SIG-M5 (cell line): ENCODE results near the gene PLCG2.
"Not testable (repeated sequence)": the region's sequence is repeated elsewhere in the genome, so short reads cannot be mapped to it uniquely, and the experiment has no call there.

ENCODE experiments used
- DNase-seq: peaks from one replicate; lab custom pipeline; 2025; lab: John Stamatoyannopoulos, UW

Gene PLCG2

DNA sequence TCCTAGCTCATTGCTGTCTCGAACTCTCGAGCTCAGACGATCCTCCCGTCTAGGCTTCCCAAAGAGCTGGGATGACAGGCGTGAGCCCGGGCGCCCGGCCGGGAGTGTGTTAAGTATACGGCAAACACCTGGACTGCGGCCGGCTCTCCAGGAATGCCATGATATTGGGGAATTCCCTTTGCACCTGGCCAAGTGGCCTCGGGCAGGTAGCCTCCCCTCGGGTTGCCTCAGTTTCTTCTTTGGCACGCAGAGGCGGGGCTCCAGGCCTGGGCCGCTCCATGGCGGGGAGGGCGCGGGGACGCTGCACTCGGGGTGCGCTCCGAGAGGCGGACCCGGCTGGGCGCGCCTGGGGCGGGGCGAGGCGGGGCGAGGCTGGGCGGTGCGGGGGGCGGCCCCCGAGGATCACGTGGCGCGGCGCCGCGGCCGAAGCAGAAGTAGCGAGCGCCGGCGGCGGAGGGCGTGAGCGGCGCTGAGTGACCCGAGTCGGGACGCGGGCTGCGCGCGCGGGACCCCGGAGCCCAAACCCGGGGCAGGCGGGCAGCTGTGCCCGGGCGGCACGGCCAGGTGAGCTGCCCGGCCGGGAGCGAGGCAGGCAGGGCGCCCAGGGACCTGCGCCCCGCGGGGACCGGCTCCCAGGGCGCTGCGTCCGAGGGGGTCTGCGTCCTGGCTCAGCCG is at the start of gene PLCG2:
TSS of gene PLCG2 (plus strand) at position 431 of the 675 bp plus-strand sequence. CDS start 6,699 bp downstream, outside the sequence.
- DNase-seq, result no peak

DNA sequence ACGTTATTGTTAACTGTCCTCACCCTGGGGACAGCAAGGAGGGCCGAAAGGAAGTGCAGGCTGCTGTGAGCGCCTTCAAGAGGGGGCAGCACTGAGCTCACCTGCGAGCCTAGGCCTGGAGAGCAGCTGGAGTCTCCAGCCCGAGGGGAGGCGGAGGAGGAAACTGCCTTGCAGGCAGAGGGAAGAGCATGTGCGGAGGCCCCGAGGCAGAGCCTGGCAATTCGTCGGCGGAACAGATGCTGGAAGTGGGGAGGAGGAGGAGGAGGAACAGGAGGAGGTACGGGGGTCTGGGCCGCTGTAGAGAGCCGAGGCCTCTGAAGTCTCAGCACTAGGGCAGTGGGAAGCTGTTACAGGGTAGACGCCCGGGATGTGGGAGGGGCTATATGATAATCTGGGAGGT is 49.6 kb upstream of the PLCG2 start:
- no peak for DNase-seq

DNA sequence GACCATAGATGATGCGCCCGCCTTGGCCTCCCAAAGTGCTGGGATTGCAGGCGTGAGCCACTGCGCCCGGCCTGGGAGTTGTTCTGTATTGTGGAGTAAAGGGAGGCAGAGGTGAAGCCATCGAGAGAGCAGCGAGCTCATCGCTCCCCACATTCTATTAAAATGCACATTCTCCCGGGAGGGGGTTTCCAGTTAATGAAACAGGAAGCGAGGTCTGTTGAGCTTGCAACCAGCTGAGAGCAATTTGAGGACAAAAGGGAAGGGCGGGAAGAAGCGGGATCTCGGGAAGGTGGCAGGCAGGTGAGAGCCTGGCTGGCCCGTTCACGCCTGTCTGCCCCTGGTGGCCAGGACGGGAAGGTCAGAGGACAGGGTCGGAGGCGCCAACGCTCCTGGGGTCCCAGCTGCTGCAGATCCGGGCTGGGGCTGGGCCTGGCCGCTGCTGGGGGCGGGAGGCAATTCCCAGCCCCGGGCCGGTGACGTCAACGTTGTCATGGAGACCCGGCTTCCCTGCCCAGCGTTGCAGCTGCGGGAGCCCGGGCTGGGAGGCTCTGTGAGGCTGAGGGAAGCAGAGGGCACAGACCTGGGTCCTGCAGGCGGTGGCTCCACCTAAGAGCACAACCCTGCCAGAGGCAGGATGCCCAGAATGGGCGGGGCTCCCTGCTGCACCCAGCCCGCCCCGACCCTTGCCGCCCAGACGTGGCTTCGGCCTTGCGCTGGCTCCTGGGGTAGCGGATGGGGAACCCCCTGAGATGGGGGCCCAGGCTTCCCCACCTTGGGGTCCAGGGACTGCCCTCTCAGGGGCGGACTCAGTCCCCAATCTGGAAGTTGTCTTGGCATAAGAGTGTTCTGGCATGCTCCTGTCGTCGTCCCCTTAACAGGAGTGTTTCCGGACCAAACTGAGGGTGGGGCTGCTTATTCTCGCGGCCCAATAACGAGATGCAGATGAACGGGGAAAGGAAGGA is 48.7 kb upstream of the PLCG2 start:
- no peak for DNase-seq

DNA sequence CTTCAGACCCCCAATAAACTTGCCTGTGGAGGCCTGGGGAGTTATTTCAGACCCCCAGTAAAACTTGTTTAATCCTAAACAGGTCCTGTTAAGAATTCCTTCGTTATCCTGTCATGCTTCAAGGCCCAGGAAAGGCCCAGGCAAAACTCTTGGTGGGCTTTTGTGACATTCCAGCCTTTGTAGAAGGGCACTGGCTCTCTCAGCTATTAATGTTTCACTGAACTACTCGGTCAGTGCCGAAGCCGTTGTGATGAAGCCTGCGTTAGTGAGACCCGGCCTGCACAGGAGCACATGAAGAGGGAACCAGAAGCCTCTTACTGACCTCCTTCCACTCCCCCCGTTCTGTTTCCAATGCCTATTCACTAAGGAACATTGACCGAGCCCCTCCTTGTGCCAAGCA is 47.4 kb upstream of the PLCG2 start:
- no peak for DNase-seq

DNA sequence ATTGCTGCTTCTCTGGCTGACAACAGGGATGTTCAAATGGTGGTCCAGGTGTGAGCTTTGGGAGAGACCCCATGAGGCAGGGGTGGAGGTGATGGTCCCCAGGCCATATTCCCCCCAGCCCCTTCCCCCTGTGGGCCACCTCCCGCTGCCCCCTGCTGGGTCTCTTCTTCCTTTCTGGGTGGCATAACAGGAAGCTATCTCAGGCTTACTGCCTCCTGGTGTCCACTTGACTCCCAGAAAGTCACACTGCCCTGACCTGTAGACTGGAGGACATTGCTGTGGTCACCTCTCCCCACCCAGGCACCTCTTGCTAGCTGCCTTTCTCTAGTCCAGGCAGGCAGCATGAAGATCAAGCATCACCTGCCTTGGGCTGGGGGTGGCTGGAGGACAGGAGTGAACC is 46.4 kb upstream of the PLCG2 start:
- DNase-seq, result no peak

DNA sequence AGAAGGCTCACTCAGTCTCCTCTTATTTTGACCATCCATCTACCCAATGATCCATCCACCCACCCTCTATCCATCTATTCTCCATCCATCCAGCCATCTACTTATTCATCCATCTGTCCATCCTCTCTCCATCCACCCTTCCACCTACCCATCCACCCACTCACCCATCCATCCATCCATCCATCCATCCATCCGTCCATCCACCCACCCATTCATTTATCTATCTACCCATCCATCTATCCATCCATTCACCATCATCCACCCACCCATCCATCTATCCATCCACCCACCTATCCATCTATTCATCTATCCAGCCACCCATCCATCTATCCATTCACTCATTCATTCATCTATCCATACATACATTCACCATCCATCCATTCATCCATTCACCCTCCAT is 45.8 kb upstream of the PLCG2 start:
- DNase-seq, result no peak

DNA sequence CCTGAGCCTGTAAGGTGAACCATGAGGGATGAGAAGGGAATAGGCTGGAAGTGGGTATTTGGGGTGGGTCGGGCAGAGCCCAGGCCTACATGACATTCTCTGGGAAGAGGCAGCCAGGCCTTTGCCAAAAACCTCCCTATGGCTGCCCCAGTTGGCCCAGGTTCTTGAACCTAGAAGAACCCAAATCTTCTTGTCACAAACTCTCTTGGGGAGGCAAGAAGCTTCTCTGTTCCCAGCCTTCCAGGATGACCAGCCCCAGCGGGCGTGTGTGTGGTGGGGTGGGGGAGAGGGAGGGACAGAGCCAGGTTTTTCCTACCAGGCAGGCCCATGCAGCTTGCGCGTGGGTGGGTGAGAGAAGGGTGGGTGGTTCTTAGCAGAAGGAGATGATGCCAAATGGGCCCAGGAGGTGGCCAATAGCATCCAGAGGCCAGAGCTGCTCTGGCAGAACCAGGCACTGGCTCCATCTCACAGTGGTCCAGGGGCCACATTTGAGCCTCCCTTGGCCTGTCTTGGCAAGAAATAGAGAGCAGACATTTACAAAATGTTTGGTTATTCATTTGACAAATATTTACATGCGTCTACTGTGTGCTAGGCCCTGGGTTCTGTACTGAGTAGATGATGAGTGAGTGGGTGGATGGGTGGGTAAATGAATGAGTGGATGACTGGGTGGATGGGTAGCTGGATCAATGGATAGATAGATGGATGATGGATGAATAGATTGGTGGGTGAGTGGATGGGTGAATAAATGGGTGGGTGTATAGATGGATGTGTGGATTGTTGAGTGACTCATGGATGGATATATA is 44.3 kb upstream of the PLCG2 start:
- no peak for DNase-seq

DNA sequence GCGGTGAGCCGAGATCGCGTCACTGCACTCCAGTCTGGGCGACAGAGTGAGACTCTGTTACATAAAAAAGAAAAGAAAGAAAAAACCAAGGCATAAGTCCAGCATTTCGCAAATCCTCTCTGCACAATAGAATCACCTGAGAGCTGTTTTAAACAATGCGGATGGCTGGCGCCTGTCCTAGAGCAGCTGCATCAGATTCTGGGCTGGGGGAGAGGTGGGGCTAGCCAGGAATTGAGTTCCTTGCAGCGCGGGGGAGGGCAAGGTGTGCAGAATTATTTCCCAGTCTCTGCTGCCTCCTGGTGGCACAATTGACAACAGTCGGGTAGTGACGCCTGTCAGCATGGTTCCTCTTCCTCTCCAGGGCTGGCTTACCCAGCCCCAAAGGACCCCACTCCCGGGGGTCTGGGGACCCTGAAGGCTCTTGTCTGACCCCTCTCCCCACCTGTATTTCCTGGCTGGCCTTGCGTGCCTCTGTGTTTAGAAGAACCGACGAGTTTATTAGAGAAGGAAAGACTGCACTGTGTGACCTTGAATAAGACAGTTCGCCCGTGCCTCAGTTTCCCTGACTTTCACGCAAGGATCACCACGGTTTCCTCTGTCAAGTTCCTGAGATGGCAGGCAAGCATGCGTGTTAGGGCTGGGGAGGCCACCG is 41.1 kb upstream of the PLCG2 start:
- peak; percentile 27 for DNase-seq

DNA sequence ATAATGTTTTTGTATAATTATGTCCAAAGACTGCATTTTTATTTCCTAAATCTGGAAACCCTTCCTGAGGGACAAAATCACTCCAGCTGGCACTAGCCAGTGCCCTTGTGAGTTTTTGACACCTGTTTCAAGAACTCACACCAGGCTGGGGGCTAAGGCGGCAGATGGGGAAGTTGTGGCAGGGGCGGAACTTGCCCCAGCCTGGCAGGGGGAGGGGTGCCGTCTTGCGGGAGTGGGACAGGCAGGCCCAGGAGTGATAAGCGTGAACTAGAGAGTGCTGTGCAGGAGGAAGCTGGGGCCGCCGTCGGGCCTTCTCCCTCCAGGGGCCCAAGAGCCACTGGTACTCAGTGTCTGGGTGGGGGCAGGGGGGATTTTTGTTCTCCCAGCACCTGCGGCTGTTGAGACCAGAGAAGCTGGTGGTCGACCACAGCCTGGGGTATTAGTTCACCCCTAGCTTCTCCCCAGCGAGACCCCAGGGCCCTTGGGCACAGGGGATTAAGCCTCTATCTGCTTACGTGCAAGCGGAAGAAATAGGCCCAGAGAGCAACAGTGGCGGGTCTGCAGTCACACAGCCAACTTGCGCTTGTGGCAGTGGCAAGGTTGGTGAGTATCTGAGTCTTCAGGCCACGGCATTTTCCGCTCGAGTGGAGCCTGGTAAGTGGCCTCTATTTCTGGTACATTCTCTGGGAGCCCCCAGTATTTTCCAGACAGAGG is 40.2 kb upstream of the PLCG2 start:
- peak; percentile 67 for DNase-seq

DNA sequence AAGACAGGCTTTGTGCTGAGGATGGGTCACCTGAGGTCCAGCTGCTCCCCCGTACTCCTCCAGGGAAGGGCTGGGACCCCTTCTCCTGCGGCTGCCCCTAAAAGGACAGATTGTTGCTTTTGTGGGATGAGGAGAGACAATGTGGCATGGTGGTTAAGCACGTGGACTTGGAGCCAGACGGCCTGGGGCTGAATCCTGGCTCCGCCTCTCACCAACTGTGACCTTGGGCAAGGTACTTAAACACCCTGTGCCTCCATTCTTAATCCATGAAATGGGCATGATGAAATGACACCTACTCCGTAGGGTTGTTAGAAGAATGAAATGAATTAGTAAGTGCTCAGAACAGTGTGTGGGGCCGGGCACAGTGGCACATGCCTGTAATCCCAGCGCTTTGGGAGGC is 39.6 kb upstream of the PLCG2 start:
- DNase-seq, result no peak

DNA sequence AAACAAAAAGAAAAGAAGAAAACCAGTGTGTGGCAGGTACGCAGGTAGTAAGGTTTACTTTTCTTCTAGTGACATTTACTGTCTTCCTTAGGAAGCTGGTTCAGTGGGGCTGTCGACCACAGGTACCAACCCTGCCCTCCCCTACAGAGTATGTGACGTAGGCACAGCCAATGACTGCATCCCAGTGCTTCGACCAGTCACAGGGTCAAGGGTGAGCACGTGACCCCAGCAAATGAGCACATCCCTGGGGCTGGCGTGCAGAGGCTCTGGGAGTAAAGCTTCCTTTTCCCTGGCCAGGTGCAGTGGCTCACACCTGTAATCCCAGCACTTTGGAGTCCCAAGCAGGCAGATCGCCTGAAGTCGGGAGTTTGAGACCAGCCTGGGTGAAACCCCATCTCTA is 38.9 kb upstream of the PLCG2 start:
- DNase-seq, result no peak

DNA sequence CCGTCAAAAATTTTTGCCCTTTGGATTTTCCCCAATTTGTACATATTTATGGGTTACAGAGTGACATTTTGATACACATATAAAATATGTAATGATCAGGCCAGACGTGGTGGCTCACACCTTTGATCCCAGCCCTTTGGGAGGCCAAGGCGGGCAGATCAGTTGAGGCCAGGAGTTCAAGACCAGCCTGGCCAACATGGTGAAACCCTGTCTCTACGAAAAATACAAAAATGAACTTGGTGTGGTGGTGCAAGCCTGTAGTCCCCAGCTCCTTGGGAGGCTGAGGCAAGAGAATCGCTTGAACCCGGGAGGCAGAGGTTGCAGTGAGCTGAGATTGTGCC is 37.7 kb upstream of the PLCG2 start:
- DNase-seq, result not testable (repeated sequence)

DNA sequence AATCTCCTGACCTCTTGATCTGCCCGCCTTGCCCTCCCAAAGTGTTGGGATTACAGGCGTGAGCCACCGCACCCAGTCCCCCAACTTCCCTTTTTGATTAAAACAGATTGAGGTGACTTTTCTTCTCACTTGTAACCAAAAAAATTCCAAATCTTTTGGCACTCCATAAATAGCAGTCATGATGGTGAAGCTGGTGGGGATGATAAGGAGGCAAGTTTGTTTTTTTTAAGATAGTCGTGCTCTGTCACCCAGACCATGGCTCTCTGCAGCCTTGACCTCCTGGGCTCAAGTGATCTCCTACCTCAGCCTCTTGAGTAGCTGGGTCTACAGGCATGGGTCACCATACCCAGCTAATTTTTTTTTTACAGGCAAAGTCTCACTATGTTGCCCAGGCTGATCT is 34.7 kb upstream of the PLCG2 start:
- DNase-seq, result no peak

DNA sequence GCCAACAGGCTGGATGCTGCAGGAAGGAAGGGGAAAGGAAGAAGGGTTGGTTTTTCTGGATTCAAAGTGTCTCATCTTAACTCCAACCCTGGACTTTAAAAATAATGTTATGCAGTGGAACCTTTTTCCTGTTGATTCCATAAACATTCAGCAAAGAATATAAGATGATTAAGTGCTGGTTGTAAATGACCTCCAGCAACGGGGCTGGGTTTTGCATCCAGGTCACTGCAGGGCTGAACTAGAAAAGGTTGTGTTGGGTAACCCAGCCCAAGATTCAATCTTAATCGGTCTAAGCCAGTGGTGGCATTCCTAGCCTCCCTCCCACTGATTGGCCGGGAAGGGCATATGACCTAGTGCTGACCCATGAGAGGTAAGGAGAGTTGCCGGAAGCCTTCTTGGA is 34.2 kb upstream of the PLCG2 start:
- no peak for DNase-seq

DNA sequence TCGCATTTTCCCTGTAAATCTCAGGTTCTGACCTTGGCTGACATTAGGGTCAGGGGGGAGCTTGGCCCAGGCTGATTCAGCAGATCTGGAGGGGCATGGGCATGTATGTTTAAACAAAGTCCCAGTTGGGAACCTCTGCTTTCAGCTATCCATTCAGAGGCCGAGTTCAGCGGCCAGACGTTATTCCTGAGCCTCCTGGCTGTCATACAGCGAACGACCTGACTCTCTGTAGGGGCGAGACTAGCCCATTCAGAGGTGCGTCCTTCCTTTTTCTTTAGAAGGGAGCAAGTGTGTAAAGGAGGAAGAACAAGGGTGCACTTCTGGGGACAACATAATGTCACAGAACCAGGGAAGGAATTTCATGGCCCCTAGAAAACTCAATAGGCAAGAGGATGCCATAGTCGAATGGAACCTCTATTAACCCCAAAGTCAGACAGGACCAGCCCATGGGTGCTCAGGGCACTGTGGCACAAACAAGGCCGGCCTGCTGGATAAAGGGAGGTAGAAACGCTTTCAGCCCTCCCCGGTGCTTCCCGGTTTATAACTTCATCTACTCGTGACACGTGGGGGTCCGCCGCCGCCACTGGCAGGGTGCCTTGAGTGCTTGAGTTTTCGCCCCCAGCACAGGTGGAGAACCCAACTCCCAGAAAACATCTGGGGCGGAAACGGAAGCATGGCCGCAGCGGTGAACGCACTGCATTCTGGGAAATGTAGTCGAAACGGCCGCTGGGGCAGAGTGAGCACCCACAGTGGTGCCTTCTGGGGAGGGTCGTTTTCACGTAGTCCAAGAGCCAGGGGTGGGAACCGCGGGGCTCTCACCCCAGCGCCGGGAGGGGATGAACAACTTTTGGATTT is 33.2 kb upstream of the PLCG2 start:
- DNase-seq, result no peak

DNA sequence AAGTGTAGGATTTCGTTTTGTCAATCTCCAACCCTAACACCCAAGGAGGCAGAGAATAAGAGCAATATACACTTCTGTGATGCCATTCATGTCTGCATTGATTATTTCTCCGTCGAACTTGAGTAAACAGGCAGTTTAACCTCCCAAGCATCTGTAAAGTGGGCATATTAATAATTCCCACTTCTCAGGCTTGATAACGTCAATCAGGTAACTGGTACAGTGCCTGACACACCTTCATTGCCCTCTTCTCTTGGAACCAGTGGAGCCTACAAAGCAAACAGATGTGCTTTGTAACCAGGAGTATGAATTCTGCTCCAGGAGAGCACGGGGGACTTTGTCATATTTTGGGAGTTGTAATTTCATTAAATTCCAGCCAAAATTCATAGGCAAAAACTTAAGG is 32.5 kb upstream of the PLCG2 start:
- DNase-seq, result no peak

DNA sequence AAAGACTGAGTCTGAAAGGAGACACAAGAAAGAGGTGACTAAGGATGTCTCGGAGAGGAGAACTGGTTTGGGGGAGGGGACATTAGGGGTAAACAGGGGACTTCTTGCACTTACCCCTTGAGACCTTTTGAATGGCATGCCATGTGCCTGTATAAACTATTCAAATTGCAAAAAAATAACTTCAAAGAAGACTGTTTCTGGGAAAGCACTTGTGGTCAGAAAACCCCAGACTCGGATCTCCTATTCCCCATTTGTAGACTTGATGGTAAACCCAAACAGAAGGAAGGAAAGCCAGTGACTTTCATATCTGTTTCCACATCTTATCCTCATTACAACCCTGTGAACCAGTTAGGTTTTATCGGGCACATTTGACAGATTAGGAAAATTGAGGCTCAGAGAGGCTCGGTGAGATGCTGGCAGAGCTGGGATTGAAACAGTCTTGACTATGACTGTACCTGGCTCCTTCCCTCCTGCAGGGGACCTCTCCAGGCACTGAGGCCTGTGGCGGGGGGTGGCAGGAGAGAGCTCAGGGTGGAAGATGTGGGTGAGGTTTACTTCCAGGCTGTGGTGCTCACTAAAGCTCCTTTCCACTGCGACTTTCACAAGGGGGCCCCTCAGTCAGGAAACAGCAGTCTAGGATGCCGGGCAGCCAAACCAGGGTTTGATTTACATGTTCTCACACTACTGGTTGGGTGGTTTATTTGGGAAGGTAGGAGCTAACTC is 30.5 kb upstream of the PLCG2 start:
- no peak for DNase-seq

DNA sequence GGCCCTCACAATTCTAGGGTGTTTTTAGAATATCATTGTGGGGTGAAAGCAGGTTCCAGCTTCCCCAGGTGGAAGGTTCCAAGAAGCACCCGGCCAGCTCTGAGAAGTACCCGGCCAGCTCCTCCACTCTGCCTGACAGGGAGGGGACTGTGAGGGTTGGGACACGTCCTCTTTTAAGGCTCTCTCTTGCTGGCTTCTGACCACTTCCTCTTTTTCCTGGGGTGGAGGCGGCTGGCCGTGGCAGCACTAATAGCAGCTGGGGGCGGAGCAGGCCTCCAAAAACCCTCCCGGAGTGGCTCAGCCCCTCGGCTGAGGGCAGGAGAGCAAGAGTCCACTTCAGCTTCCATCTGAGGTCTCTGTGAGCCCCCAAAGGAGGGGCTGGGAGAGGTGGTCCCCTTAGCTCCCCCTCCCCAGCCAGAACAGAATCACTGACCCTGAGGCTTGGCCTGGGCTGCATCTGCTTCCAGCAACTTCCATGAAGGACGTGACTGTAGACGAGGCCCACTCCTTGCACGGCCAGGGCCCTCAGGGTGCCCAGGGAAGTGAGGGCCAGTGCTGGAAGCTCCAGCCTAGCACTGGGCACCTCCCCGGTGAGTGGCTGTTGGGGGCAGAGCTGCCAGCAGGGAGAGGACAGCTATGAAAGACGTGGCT is 26.7 kb upstream of the PLCG2 start:
- DNase-seq, result peak; percentile 58

DNA sequence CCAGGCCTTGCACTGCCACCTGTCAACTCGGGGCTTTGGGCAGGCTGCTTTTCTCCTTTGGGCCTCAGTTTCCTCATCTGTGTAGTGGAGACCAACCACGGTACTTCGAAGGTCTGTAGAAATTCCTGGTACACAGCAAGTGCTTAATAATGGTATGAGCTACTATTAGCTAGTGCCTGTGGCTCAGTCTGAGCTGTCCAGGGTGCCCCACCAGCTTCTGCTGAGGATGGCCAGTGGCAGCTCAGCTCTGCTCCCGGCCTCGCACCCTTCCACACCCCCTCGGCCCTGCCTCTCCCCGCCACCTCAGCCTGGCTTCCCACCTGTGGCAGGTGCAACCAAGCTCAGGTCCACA is 26.2 kb upstream of the PLCG2 start:
- DNase-seq, result no peak
